ENCODE measurements around the gene RNF144B.

GRCh38 chr6:18477301-18477941 lies 90.3 kb downstream of the RNF144B start:
- TF ChIP-seq CTCF (IDR thresholded peaks at IDR 0.05 in 4 of 5, conservative IDR thresholded peaks at IDR 0.05 in 1 of 5) (no peak), POLR2A (IDR thresholded peaks at IDR 0.05) (no peak)
